Loucy (cell line): ENCODE measurements around the gene DOK6.

Experiments
- H2AFZ ChIP-seq: fragments of 200-600 bp; sonication (generic); 2 replicates; pipeline ENCODE4 v1.6.0; 2016; ENCODE audit warnings: antibody characterized with exemption, mild to moderate bottlenecking, low read length, moderate library complexity
- H3F3A ChIP-seq: fragments of 200-600 bp; 2 replicates; pipeline ENCODE4 v1.6.0; 2016; ENCODE audit warnings: antibody characterized with exemption, low read depth, mild to moderate bottlenecking
- H3K27me3 ChIP-seq: fragments of 200-600 bp; sonication (generic); 2 replicates; pipeline ENCODE4 v1.6.1; 2014; ENCODE audit warnings: low read length, mild to moderate bottlenecking; ENCODE audit not compliant: insufficient read depth, poor library complexity, severe bottlenecking
- H3K36me3 ChIP-seq: fragments of 200-600 bp; sonication (generic); 2 replicates; pipeline ENCODE4 v1.6.1; 2016; ENCODE audit warnings: low read length; ENCODE audit not compliant: insufficient read depth
- H3K4me1 ChIP-seq: fragments of 200-600 bp; sonication (generic); 2 replicates; pipeline ENCODE4 v1.5.1; 2014; ENCODE audit warnings: low read length, mild to moderate bottlenecking; ENCODE audit not compliant: insufficient read depth, poor library complexity, severe bottlenecking
- H3K4me2 ChIP-seq: fragments of 200-600 bp; sonication (generic); 2 replicates; pipeline ENCODE4 v1.6.0; 2014; ENCODE audit warnings: antibody characterized with exemption, low read length, low read depth, mild to moderate bottlenecking; ENCODE audit not compliant: poor library complexity, severe bottlenecking
- H3K4me3 ChIP-seq: fragments of 200-600 bp; sonication (generic); 2 replicates; pipeline ENCODE4 v1.5.1; 2014; ENCODE audit warnings: low read length, mild to moderate bottlenecking, mixed read lengths; ENCODE audit not compliant: poor library complexity, severe bottlenecking
- H3K79me2 ChIP-seq: fragments of 200-600 bp; sonication (generic); 2 replicates; pipeline ENCODE4 v1.6.1; 2014; ENCODE audit warnings: low read length; ENCODE audit not compliant: insufficient read depth
- H3K9ac ChIP-seq: fragments of 200-600 bp; sonication (generic); 2 replicates; pipeline ENCODE4 v1.6.0; 2014; ENCODE audit warnings: mild to moderate bottlenecking, low read depth, low read length, moderate library complexity; ENCODE audit not compliant: poor library complexity, severe bottlenecking
- H3K9me2 ChIP-seq: fragments of 200-600 bp; sonication (generic); replicated peaks from 2 replicates; pipeline ENCODE4 v1.6.1; 2016; ENCODE audit warnings: low read depth, low read length, mixed read lengths
- H3K9me3 ChIP-seq: fragments of 200-600 bp; sonication (generic); 2 replicates; pipeline ENCODE4 v1.6.1; 2014; ENCODE audit warnings: mild to moderate bottlenecking, antibody characterized with exemption, low read length, low read depth; ENCODE audit not compliant: insufficient read depth
- H4K20me1 ChIP-seq: fragments of 200-600 bp; sonication (generic); 2 replicates; pipeline ENCODE4 v1.6.0; 2014; ENCODE audit warnings: antibody characterized with exemption, low read length, mild to moderate bottlenecking; ENCODE audit not compliant: insufficient read depth, poor library complexity, severe bottlenecking
- EZH2phosphoT487 ChIP-seq: fragments of 200-600 bp; IDR thresholded peaks from 2 replicates; pipeline ENCODE4 v1.6.1; 2018; ENCODE audit warnings: antibody characterized with exemption, mild to moderate bottlenecking, moderate library complexity, borderline replicate concordance
- TF ChIP-seq, protein P1 (sequence below): fragments of 200-600 bp; sonication (generic); conservative IDR thresholded peaks from 2 replicates; pipeline ENCODE4 v1.5.1; 2014; ENCODE audit warnings: mild to moderate bottlenecking, antibody characterized with exemption, low read length

DOK6 gene

DNA sequence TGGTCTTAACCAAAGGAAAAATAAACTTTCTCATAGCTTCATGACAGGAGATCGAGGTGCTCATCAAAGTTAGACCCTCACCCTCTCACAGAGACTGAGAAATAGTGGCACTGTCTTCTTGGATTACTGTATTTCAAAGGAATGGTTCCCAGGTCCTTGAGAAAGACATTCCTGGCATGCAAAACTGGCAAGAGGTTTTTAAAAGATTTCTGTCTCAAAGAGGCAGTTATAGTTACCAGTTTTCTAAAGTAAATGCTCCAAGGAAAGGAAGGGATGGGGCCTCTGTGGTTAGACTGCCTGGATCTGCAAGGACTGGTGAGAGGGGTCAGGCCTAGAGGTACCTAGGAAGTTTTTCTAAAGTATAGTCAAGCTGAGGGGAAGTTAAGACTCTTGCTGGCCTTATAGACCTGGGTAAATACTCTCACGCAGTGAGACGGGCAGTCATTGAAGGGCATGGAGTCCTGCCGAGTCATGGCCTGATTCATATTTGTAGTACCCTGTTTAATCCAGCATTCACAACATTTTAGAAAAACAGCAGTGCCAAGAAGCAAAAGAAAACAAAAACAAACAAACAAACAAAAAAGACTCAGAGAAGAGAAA is 226.1 kb downstream of the DOK6 start:
- H3K79me2 ChIP-seq = no peaks in the 10 kb centered on the region
- H4K20me1 ChIP-seq = no peaks in the 10 kb centered on the region
- TF ChIP-seq, protein P1, sequence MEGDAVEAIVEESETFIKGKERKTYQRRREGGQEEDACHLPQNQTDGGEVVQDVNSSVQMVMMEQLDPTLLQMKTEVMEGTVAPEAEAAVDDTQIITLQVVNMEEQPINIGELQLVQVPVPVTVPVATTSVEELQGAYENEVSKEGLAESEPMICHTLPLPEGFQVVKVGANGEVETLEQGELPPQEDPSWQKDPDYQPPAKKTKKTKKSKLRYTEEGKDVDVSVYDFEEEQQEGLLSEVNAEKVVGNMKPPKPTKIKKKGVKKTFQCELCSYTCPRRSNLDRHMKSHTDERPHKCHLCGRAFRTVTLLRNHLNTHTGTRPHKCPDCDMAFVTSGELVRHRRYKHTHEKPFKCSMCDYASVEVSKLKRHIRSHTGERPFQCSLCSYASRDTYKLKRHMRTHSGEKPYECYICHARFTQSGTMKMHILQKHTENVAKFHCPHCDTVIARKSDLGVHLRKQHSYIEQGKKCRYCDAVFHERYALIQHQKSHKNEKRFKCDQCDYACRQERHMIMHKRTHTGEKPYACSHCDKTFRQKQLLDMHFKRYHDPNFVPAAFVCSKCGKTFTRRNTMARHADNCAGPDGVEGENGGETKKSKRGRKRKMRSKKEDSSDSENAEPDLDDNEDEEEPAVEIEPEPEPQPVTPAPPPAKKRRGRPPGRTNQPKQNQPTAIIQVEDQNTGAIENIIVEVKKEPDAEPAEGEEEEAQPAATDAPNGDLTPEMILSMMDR = no peak
- no peak for TF ChIP-seq EZH2phosphoT487
- H3K27me3 ChIP-seq = no peaks in the 10 kb centered on the region
- H3K4me2 ChIP-seq = no peak overlapping the region
- H3K36me3 ChIP-seq = no peaks in the 10 kb centered on the region
- H3F3A ChIP-seq = no peaks in the 10 kb centered on the region
- H3K9me2 ChIP-seq = no peaks in the 10 kb centered on the region
- no peak overlapping the region for H3K4me3 ChIP-seq
- no peak overlapping the region for H2AFZ ChIP-seq
- no peak overlapping the region for H3K9ac ChIP-seq
- H3K4me1 ChIP-seq = no peaks in the 10 kb centered on the region
- no peaks in the 10 kb centered on the region for H3K9me3 ChIP-seq

DNA sequence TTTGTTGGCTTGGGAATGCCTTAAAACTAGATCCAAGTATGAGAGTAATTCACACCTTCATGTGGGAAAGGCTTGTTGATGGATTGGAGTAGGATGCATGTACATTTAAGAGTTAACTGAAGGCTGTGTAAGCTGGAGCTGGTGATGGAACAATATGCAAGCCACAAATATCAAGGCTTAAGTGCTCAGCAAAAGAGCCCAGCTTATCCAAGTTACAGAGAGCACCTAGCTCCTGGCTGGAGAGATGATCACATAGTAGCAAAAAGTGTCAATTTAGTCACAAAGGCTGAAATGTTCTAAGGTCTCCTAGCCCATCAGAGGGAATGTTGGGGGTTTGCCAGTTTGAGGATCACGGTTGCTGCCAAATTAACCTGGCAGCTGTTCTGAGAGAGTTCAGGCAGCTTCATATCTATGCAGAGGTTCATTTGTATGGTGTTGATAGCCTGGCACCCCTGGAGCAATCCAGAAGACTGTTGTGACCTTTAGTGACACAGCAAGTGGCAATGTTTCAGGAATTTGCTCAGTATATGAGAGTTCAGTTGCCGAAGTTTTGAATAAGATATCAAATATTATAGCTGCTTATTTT is 228.2 kb downstream of the DOK6 start:
- Histone ChIP-seq H3K36me3 (no peaks in the 10 kb centered on the region), H3K79me2 (no peaks in the 10 kb centered on the region)

GRCh38 chr18:69631281-69631680 is 230.6 kb downstream of the DOK6 start:
- H3F3A ChIP-seq = no peaks in the 10 kb centered on the region
- no peak for TF ChIP-seq EZH2phosphoT487
- TF ChIP-seq, protein P1 = no peak
- H3K79me2 ChIP-seq = no peaks in the 10 kb centered on the region
- no peaks in the 10 kb centered on the region for H3K36me3 ChIP-seq
- no peaks in the 10 kb centered on the region for H3K9me3 ChIP-seq
- no peaks in the 10 kb centered on the region for H3K9me2 ChIP-seq
- no peak overlapping the region for H3K9ac ChIP-seq
- H3K4me2 ChIP-seq = no peak overlapping the region
- no peak overlapping the region for H3K4me3 ChIP-seq
- H2AFZ ChIP-seq = no peak overlapping the region
- H3K4me1 ChIP-seq = no peaks in the 10 kb centered on the region
- no peaks in the 10 kb centered on the region for H4K20me1 ChIP-seq
- H3K27me3 ChIP-seq = no peaks in the 10 kb centered on the region

More for the DNA sequence above, 228.2 kb downstream of the DOK6 start:
- Histone ChIP-seq H3F3A (no peaks in the 10 kb centered on the region), H3K9me2 (no peaks in the 10 kb centered on the region), H2AFZ (no peak overlapping the region), H3K4me2 (no peak overlapping the region), H3K4me1 (no peaks in the 10 kb centered on the region), H3K9me3 (no peaks in the 10 kb centered on the region), H4K20me1 (no peaks in the 10 kb centered on the region), H3K4me3 (no peak overlapping the region), H3K9ac (no peak overlapping the region), H3K27me3 (no peaks in the 10 kb centered on the region)
- TF ChIP-seq, protein P1 = no peak
- no peak for TF ChIP-seq EZH2phosphoT487
